ENCODE data around the gene EFCAB6. TPM values are rescaled to one million over a fixed set of nuclear protein-coding genes. Genes with fewer than 3 reads are reported as not detected.

Gene EFCAB6
- total and polyA plus RNA-seq, 4 donors = 0.14 to 2.1 (median 0.53) TPM

- Histone ChIP-seq H3K4me3 (ENCODE audit: low read depth in 1 of 3, low read length in 3 of 3) (no peak overlapping the region), H3K27ac (ENCODE audit: low read depth in 1 of 2, low read length in 2 of 2) (no peak overlapping the region), H3K9ac (ENCODE audit: low read depth in 1 of 2, low read length in 2 of 2) (no peak overlapping the region), H3K27me3 (ENCODE audit: control insufficient read depth in 4 of 4, insufficient read depth in 4 of 4, low read length in 3 of 4) (no peaks in the 10 kb centered on the region), H3K9me3 (ENCODE audit: control insufficient read depth in 4 of 4, low read length in 3 of 4) (no peaks in the 10 kb centered on the region), H3K36me3 (ENCODE audit: control insufficient read depth in 4 of 4, insufficient read depth in 3 of 4, low read depth in 1 of 4, low read length in 3 of 4) (no peaks in the 10 kb centered on the region), H3K4me1 (ENCODE audit: control insufficient read depth in 4 of 4, insufficient read depth in 4 of 4, low read length in 3 of 4) (peaks cover under 1 to 13% (median 6%) of the 10 kb centered on the region in 4 donors)
- WGBS = 67% methylated on average over 20 of the region's 20 CpGs
- DNase-seq (ENCODE audit: low spot score) = no peak
- TF ChIP-seq RAD21 (IDR thresholded peaks at IDR 0.05) = no peak
- no peak for TF ChIP-seq SP1 (IDR thresholded peaks at IDR 0.05)
- TF ChIP-seq, protein P1, sequence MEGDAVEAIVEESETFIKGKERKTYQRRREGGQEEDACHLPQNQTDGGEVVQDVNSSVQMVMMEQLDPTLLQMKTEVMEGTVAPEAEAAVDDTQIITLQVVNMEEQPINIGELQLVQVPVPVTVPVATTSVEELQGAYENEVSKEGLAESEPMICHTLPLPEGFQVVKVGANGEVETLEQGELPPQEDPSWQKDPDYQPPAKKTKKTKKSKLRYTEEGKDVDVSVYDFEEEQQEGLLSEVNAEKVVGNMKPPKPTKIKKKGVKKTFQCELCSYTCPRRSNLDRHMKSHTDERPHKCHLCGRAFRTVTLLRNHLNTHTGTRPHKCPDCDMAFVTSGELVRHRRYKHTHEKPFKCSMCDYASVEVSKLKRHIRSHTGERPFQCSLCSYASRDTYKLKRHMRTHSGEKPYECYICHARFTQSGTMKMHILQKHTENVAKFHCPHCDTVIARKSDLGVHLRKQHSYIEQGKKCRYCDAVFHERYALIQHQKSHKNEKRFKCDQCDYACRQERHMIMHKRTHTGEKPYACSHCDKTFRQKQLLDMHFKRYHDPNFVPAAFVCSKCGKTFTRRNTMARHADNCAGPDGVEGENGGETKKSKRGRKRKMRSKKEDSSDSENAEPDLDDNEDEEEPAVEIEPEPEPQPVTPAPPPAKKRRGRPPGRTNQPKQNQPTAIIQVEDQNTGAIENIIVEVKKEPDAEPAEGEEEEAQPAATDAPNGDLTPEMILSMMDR (IDR thresholded peaks at IDR 0.05; ENCODE audit: low read depth, low read length, missing input control) = no peak
- no peak for TF ChIP-seq REST (IDR thresholded peaks at IDR 0.05)
- TF ChIP-seq YY1 (IDR thresholded peaks at IDR 0.05) = no peak
- TF ChIP-seq GABPA (IDR thresholded peaks at IDR 0.05 in 1 of 2, conservative IDR thresholded peaks at IDR 0.05 in 1 of 2) = no peak
- TF ChIP-seq MAX (IDR thresholded peaks at IDR 0.05) = no peak
- no peak for TF ChIP-seq JUND (IDR thresholded peaks at IDR 0.05)
- no peak for TF ChIP-seq HNF4G (IDR thresholded peaks at IDR 0.05)
- TF ChIP-seq TAF1 (conservative IDR thresholded peaks at IDR 0.05) = no peak
- no peak for TF ChIP-seq EGR1 (IDR thresholded peaks at IDR 0.05; ENCODE audit: low read depth in 2 of 2)
- no peak for TF ChIP-seq RXRA (IDR thresholded peaks at IDR 0.05)
- no peak for TF ChIP-seq HNF4A (conservative IDR thresholded peaks at IDR 0.05)
- TF ChIP-seq ZBTB33 (IDR thresholded peaks at IDR 0.05) = no peak
- TF ChIP-seq ATF3 (IDR thresholded peaks at IDR 0.05) = no peak
- no peak for TF ChIP-seq FOXA2 (IDR thresholded peaks at IDR 0.05)
- TF ChIP-seq NR2F2 (IDR thresholded peaks at IDR 0.05) = no peak
Observed at GRCh38 chr22:43828998-43829782, 17.1 kb upstream of the EFCAB6 start.
